Measurements from ENCODE around the gene RSU1.

DNA sequence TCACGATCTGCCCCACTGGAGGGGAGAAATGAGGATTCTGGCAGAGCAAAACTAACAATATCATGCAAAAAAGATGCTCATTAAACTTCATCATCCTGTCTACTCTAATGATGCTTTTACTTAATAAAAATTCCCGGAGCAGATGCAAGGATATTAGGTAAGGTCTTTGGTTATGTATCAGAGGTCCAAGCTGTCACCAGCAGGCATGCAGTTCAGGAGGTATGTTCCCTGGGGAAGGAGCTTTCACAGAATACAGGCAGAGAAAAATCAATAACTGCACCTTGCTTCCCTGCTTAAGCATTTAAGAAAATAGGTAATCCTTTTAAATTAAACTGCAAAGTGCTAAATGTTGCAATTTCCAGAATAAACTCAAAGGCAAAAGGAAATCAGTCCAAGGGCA is 213.9 kb downstream of the RSU1 start:
- no peak for TF ChIP-seq EZH2phosphoT487 (IDR thresholded peaks at IDR 0.05; ENCODE audit: low read depth)
- TF ChIP-seq, protein P1, sequence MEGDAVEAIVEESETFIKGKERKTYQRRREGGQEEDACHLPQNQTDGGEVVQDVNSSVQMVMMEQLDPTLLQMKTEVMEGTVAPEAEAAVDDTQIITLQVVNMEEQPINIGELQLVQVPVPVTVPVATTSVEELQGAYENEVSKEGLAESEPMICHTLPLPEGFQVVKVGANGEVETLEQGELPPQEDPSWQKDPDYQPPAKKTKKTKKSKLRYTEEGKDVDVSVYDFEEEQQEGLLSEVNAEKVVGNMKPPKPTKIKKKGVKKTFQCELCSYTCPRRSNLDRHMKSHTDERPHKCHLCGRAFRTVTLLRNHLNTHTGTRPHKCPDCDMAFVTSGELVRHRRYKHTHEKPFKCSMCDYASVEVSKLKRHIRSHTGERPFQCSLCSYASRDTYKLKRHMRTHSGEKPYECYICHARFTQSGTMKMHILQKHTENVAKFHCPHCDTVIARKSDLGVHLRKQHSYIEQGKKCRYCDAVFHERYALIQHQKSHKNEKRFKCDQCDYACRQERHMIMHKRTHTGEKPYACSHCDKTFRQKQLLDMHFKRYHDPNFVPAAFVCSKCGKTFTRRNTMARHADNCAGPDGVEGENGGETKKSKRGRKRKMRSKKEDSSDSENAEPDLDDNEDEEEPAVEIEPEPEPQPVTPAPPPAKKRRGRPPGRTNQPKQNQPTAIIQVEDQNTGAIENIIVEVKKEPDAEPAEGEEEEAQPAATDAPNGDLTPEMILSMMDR (IDR thresholded peaks at IDR 0.05; ENCODE audit: low read depth, low read length) = no peak
